Upper lobe of left lung (tissue), 6 donors: ENCODE measurements around the gene PFKFB1. TPM values are rescaled to one million over a fixed set of nuclear protein-coding genes. Genes with fewer than 3 reads are reported as not detected.

Source experiments
- ATAC-seq, 2 donors: fragments of 200-7000 bp; cut with Tn5 transposase; one replicate each; pipeline ENCODE4 v1.9.1; 2022; ENCODE audit warnings: mild to moderate bottlenecking in 2 of 2, moderate library complexity in 2 of 2; ENCODE audit not compliant: low FRiP score in 2 of 2
- DNase-seq, 2 donors: peaks; one replicate each; pipeline ENCODE4 v3.0.0-alpha.2; 2019 to 2020
- H3K27ac ChIP-seq, 4 donors: fragments of 200-600 bp; sonication (generic); one replicate each; pipeline ENCODE4 v1.5.1; 2016 to 2019
- H3K27me3 ChIP-seq, 4 donors: fragments of 200-600 bp; sonication (generic); one replicate each; pipeline ENCODE4 v1.5.1; 2017 to 2019
- H3K36me3 ChIP-seq, 4 donors: fragments of 200-600 bp; sonication (generic); one replicate each; pipeline ENCODE4 v1.5.1; 2016 to 2019
- H3K4me1 ChIP-seq, 4 donors: fragments of 200-600 bp; sonication (generic); one replicate each; pipeline ENCODE4 v1.5.1; 2018 to 2019
- H3K4me3 ChIP-seq, 4 donors: fragments of 200-600 bp; sonication (generic); one replicate each; pipeline ENCODE4 v1.5.1; 2017 to 2019; ENCODE audit warnings: mild to moderate bottlenecking in 2 of 4, moderate library complexity in 1 of 4
- H3K9me3 ChIP-seq, 4 donors: fragments of 200-600 bp; sonication (generic); one replicate each; pipeline ENCODE4 v1.5.1; 2018 to 2019
- CTCF ChIP-seq, 6 experiments: fragments of 450-650 bp in 4 of 6; fragments of 200-600 bp in 2 of 6; sonication (generic) in 2 of 6; IDR thresholded peaks; one replicate each; pipeline ENCODE4 v1.5.1; 2016 to 2019; ENCODE audit warnings: antibody characterized with exemption in 6 of 6
- EP300 ChIP-seq, 4 donors: sonication (generic); formaldehyde crosslinking; IDR thresholded peaks; one replicate each; pipeline ENCODE4 v1.5.1; 2017; ENCODE audit warnings: antibody characterized with exemption in 4 of 4, control low read depth in 2 of 4
- POLR2A ChIP-seq, 4 donors: fragments of 450-650 bp; IDR thresholded peaks; one replicate each; pipeline ENCODE4 v1.5.1; 2016 to 2017; ENCODE audit warnings: antibody characterized with exemption in 4 of 4, mild to moderate bottlenecking in 2 of 4
- POLR2AphosphoS5 ChIP-seq, 2 donors: sonication (generic); formaldehyde crosslinking; IDR thresholded peaks; one replicate each; pipeline ENCODE4 v1.5.1; 2017; ENCODE audit warnings: antibody characterized with exemption in 2 of 2
- WGBS, 2 donors: methylation state at CpG; one replicate each; pipeline ENCODE4 v1.1.5; 2017 to 2018; 5-methylcytosine and 5-hydroxymethylcytosine counted together
- total RNA-seq, 6 donors: library from RNA; depleted of rRNA in 4 of 6; stranded (reverse); fragments of >200 nt in 4 of 6; gene quantifications; one replicate each; pipeline versions ENCODE4 v1.1.0 to v1.2.1, GENCODE V29; 2016 to 2021
- donor health status: DM: no; HTN: no; CAD: no; lungs with moderate emphysema.
- donor health status: DM: no; HTN: yes; CAD: no; lungs with severe emphysema.

Gene PFKFB1
- total RNA-seq, 6 donors from 2014 or later, result 0.31 to 0.33 TPM; not detected in 4

- H3K4me3 ChIP-seq, result no peak overlapping the region
- no peak overlapping the region for H3K27ac ChIP-seq
- no peaks in the 10 kb centered on the region for H3K4me1 ChIP-seq
- no peak for ATAC-seq
- no peak for TF ChIP-seq CTCF (IDR thresholded peaks at IDR 0.05)
- no peak for TF ChIP-seq EP300 (IDR thresholded peaks at IDR 0.05)
- 86 to 87% methylated on average over 5 to 16 of the region's 18 CpGs for WGBS, 2 donors
- H3K9me3 ChIP-seq, result no peaks in the 10 kb centered on the region
- H3K36me3 ChIP-seq, result peaks cover 0 to 43% (median 8%) of the 10 kb centered on the region in 4 donors
- no peaks in the 10 kb centered on the region for H3K27me3 ChIP-seq
- DNase-seq, result peak in 1 of 2 donors; percentile 17
Measured at GRCh38 chrX:55006827-55007621, 13.0 kb upstream of the PFKFB1 start.

- TF ChIP-seq POLR2AphosphoS5 (IDR thresholded peaks at IDR 0.05) (no peak), EP300 (IDR thresholded peaks at IDR 0.05) (no peak), POLR2A (IDR thresholded peaks at IDR 0.05) (no peak), CTCF (IDR thresholded peaks at IDR 0.05) (no peak)
- DNase-seq (no peak), ATAC-seq (no peak)
- Histone ChIP-seq H3K36me3 (peaks cover 0 to 43% (median 8%) of the 10 kb centered on the region in 4 donors), H3K4me1 (peaks cover 0 to 9% (median 8%) of the 10 kb centered on the region in 4 donors), H3K27me3 (no peaks in the 10 kb centered on the region), H3K9me3 (no peaks in the 10 kb centered on the region), H3K4me3 (no peak overlapping the region), H3K27ac (no peak overlapping the region)
Measured at GRCh38 chrX:55005256-55005655, 11.3 kb upstream of the PFKFB1 start.

GRCh38 chrX:55004231-55004630 lies 10.2 kb upstream of the PFKFB1 start:
- WGBS, 2 donors, result 76 to 100% methylated on average over 1 of the region's 1 CpG
- peaks cover 0 to 43% (median 8%) of the 10 kb centered on the region in 4 donors for H3K36me3 ChIP-seq
- no peak overlapping the region for H3K27ac ChIP-seq

GRCh38 chrX:54999717-55000598 lies 6.0 kb upstream of the PFKFB1 start, which contains the start of gene APEX2:
APEX2 (plus strand) TSS chrX:55000363; CDS start chrX:55000423, 60 bp downstream.
- DNase-seq, result peak; percentile 93 to 97
- H3K9me3 ChIP-seq, result peaks cover 0 to 5% (median 0%) of the 10 kb centered on the region in 4 donors
- H3K27me3 ChIP-seq, result no peaks in the 10 kb centered on the region
- peak within 1 kb of the TSS; percentile 82 to 90 (median 85) for H3K27ac ChIP-seq
- WGBS, 2 donors, result 2 to 45% methylated on average over 10 to 54 of the region's 55 CpGs
- peak; percentile 96 to 98 for ATAC-seq
- TF ChIP-seq EP300 (IDR thresholded peaks at IDR 0.05) (no peak), POLR2AphosphoS5 (IDR thresholded peaks at IDR 0.05) (peak; percentile 69 to 73), POLR2A (IDR thresholded peaks at IDR 0.05) (peak in 3 of 4 donors; percentile 39 to 79 (median 40)), CTCF (IDR thresholded peaks at IDR 0.05) (peak in 1 of 6 experiments; percentile 5)
- H3K36me3 ChIP-seq, result peaks cover 0 to 26% (median 5%) of the 10 kb centered on the region in 4 donors
- peaks cover 0 to 11% (median 8%) of the 10 kb centered on the region in 4 donors for H3K4me1 ChIP-seq
- H3K4me3 ChIP-seq, result peak within 1 kb of the TSS; percentile 52 to 76 (median 60)

More at GRCh38 chrX:55004231-55004630, 10.2 kb upstream of the PFKFB1 start:
- Histone ChIP-seq H3K4me1 (peaks cover 0 to 10% (median 8%) of the 10 kb centered on the region in 4 donors), H3K4me3 (no peak overlapping the region), H3K9me3 (peaks cover 0 to 5% (median 0%) of the 10 kb centered on the region in 4 donors), H3K27me3 (no peaks in the 10 kb centered on the region)
- no peak for DNase-seq
- ATAC-seq, result no peak
- TF ChIP-seq POLR2AphosphoS5 (IDR thresholded peaks at IDR 0.05) (no peak), EP300 (IDR thresholded peaks at IDR 0.05) (no peak), POLR2A (IDR thresholded peaks at IDR 0.05) (no peak), CTCF (IDR thresholded peaks at IDR 0.05) (no peak)
